H1 (cell line): ENCODE results near the gene STK40.

Source experiments
- CHD1 ChIP-seq: IDR thresholded peaks from 2 replicates; pipeline ENCODE4 v1.6.1; 2012; ENCODE audit warnings: low read depth, low read length, improper control_type of control experiment
- CTCF ChIP-seq, 3 experiments: IDR thresholded peaks; 1 replicate in 2 of 3; 2 replicates in 1 of 3; pipeline versions ENCODE4 v1.5.1 to v1.6.1; 2011; ENCODE audit warnings: low read length in 3 of 3, mild to moderate bottlenecking in 3 of 3, inconsistent platforms in 2 of 3, low read depth in 1 of 3, moderate library complexity in 1 of 3; ENCODE audit not compliant: insufficient read depth in 1 of 3; ENCODE audit errors: control extremely low read depth in 1 of 3
- EP300 ChIP-seq, 2 experiments: IDR thresholded peaks; 1 replicate in 1 of 2; 2 replicates in 1 of 2; pipeline ENCODE4 v1.6.1; 2011 to 2012; ENCODE audit warnings: low read depth in 2 of 2, low read length in 2 of 2, mild to moderate bottlenecking in 2 of 2, borderline replicate concordance in 1 of 2, inconsistent platforms in 1 of 2, moderate library complexity in 1 of 2
- HDAC2 ChIP-seq, 2 experiments: fragments of 300-600 bp in 1 of 2; sonication (generic) in 1 of 2; IDR thresholded peaks; 2 replicates each; pipeline ENCODE4 v1.6.1; 2011 to 2012; ENCODE audit warnings: low read depth in 2 of 2, low read length in 2 of 2, mild to moderate bottlenecking in 2 of 2, moderate library complexity in 2 of 2, borderline replicate concordance in 1 of 2, inconsistent platforms in 1 of 2
- HDAC6 ChIP-seq: IDR thresholded peaks from one replicate; pipeline ENCODE4 v1.7.1; 2012; ENCODE audit warnings: low read depth, mild to moderate bottlenecking, inconsistent platforms, low read length, moderate library complexity
- POLR2A ChIP-seq, 2 experiments: IDR thresholded peaks; 1 replicate in 1 of 2; 2 replicates in 1 of 2; pipeline ENCODE4 v1.6.1; 2011; ENCODE audit warnings: low read depth in 2 of 2, low read length in 2 of 2, mild to moderate bottlenecking in 2 of 2; ENCODE audit errors: control extremely low read depth in 1 of 2
- POLR2AphosphoS5 ChIP-seq: IDR thresholded peaks from 2 replicates; pipeline ENCODE4 v1.6.1; 2011; ENCODE audit warnings: low read depth, low read length
- RNF2 ChIP-seq: fragments of 200-900, 300-1000 bp; sonication (generic); IDR thresholded peaks from 2 replicates; pipeline ENCODE4 v1.7.1; 2016; ENCODE audit warnings: borderline replicate concordance, low read depth, mild to moderate bottlenecking, antibody characterized with exemption, low read length; ENCODE audit not compliant: poor library complexity, severe bottlenecking; ENCODE audit errors: missing control alignments
- SP4 ChIP-seq: IDR thresholded peaks from 2 replicates; pipeline ENCODE4 v1.6.1; 2012; ENCODE audit warnings: low read length, inconsistent platforms
- SUZ12 ChIP-seq: fragments of 200-600 bp; sonication (generic); IDR thresholded peaks from 2 replicates; pipeline ENCODE4 v1.6.1; 2012; ENCODE audit warnings: mild to moderate bottlenecking, inconsistent platforms, low read length, moderate library complexity, mixed read lengths
- TAF1 ChIP-seq: IDR thresholded peaks from 2 replicates; pipeline ENCODE4 v1.6.1; 2011; ENCODE audit warnings: mild to moderate bottlenecking, low read depth, low read length
- TEAD4 ChIP-seq: IDR thresholded peaks from 2 replicates; pipeline ENCODE4 v1.6.1; 2012; ENCODE audit warnings: low read depth, low read length, inconsistent platforms, mixed read lengths
- USF2 ChIP-seq: IDR thresholded peaks from 2 replicates; pipeline ENCODE4 v1.6.1; 2011; ENCODE audit warnings: low read length, improper control_type of control experiment
- ZNF274 ChIP-seq: IDR thresholded peaks from 2 replicates; pipeline ENCODE4 v1.7.0; 2012; ENCODE audit warnings: low read length, borderline replicate concordance; ENCODE audit errors: extremely low read depth

GRCh38 chr1:36420409-36420808, 34.7 kb upstream of the STK40 start:
- no peak for TF ChIP-seq CTCF (IDR thresholded peaks at IDR 0.05; ENCODE audit: control extremely low read depth in 1 of 3, insufficient read depth in 1 of 3, low read depth in 1 of 3, low read length in 3 of 3)
- no peak for TF ChIP-seq TAF1
- TF ChIP-seq SP4, result no peak
- no peak for TF ChIP-seq HDAC6
- TF ChIP-seq POLR2A (IDR thresholded peaks at IDR 0.05; ENCODE audit: control extremely low read depth in 1 of 2, low read depth in 2 of 2, low read length in 2 of 2), result no peak
- TF ChIP-seq HDAC2 (IDR thresholded peaks at IDR 0.05; ENCODE audit: borderline replicate concordance in 1 of 2, low read depth in 2 of 2, low read length in 2 of 2), result no peak
- TF ChIP-seq ZNF274, result no peak
- TF ChIP-seq SUZ12, result no peak
- TF ChIP-seq EP300 (IDR thresholded peaks at IDR 0.05; ENCODE audit: borderline replicate concordance in 1 of 2, low read depth in 2 of 2, low read length in 2 of 2), result no peak
- TF ChIP-seq POLR2AphosphoS5, result no peak
- no peak for TF ChIP-seq USF2
- TF ChIP-seq RNF2, result no peak
- no peak for TF ChIP-seq CHD1
- no peak for TF ChIP-seq TEAD4
